SH-SY5Y (cell line): ENCODE measurements around the gene STK24.

Experiments used
- GATA2 ChIP-seq: IDR thresholded peaks from 2 replicates; pipeline ENCODE4 v1.6.1; 2011; ENCODE audit warnings: mild to moderate bottlenecking, low read depth, low read length
- GATA3 ChIP-seq: IDR thresholded peaks from 2 replicates; pipeline ENCODE4 v1.6.1; 2011; ENCODE audit warnings: low read depth, mild to moderate bottlenecking, low read length, moderate library complexity

GRCh38 chr13:98521461-98522247 lies 55.3 kb downstream of the STK24 start:
- TF ChIP-seq GATA2 (no peak), GATA3 (no peak)
